ENCODE results near the gene GNB3.
A peak's percentile ranks its signal among the peaks of the same experiment; 100 is the strongest.
"Not testable (repeated sequence)": the region's sequence is repeated elsewhere in the genome, so short reads cannot be mapped to it uniquely, and the experiment has no call there.

GNB3 gene

DNA sequence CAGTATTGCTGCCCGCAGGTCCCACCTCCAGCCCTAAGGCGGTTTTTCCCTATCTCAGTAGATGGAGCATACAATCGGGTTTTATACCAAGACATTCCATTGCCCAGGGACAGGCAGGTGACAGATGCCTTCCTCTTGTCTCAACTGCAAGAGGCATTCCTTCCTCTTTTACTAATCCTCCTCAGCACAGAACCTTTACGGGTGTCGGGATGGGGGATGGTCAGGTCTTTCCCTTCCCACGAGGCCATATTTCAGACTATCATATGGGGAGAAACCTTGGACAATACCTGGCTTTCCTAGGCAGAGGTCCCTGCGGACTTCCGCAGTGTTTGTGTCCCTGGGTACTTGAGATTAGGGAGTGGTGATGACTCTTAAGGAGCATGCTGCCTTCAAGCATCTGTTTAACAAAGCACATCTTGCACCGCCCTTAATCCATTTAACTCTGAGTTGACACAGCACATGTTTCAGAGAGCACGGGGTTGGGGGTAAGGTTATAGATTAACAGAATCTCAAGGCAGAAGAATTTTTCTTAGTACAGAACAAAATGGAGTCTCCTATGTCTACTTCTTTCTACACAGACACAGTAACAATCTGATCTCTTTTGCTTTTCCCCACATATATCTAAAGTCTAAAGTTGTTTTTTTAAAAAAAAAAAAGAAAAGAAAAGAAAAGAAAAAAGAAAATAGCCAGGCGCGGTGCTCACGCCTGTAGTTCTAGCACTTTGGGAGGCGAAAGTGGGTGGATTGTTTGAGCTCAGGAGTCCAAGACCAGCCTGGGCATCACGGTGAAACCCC lies 45.7 kb downstream of the GNB3 start:
- H3K9ac ChIP-seq (ENCODE audit: low read length); H3K4me3 ChIP-seq (ENCODE audit: low read length); H3K36me3 ChIP-seq (ENCODE audit: control insufficient read depth, insufficient read depth, low read length); H3K27ac ChIP-seq (ENCODE audit: low read depth, low read length); H3K27me3 ChIP-seq (ENCODE audit: control insufficient read depth, insufficient read depth, low read length); H3K4me1 ChIP-seq (ENCODE audit: control insufficient read depth, insufficient read depth, low read length): not testable (repeated sequence)

DNA sequence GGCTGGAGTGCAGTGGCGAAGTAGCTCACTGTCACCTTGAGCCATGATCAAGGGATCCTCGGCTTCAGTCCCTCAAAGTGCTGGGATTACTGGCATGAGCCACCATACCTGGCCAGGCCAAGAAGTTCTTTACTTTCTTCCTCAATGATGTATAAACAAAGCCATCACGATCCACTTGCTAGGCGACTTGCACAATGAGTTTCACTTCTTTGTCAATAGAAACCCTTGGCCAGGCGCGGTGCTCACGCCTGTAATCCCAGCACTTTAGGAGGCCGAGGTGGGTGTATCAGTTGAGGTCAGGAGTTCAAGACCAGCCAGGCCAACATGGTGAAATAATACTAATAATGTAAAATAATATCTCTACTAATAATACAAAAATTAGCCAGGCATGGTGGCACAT lies 46.7 kb downstream of the GNB3 start:
- Histone ChIP-seq H3K9ac (ENCODE audit: low read length) (no peak overlapping the region), H3K36me3 (ENCODE audit: control insufficient read depth, insufficient read depth, low read length) (peaks cover 3% of the 10 kb centered on the region), H3K27ac (ENCODE audit: low read depth, low read length) (no peak overlapping the region), H3K4me1 (ENCODE audit: control insufficient read depth, insufficient read depth, low read length) (no peaks in the 10 kb centered on the region), H3K27me3 (ENCODE audit: control insufficient read depth, insufficient read depth, low read length) (no peaks in the 10 kb centered on the region), H3K4me3 (ENCODE audit: low read length) (no peak overlapping the region)

DNA sequence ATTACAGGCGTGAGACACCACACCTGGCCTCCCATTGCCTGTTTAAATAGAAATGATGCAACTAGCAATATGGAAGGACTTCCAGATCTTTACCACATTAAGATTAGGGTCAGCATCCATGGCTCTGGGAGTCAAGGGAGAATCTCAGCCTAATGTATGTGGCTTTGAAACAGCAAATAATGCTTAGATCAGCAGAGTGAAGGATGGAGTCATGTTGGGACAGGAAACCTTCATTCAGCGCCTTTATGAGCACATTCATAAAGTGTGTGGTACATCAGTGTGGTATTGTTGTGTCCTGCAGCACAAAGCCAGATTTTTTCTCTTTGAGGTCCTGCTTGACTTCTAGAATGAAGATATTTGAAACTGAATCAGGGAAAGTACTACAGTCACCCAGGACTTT lies 47.6 kb downstream of the GNB3 start:
- Histone ChIP-seq H3K36me3 (ENCODE audit: control insufficient read depth, insufficient read depth, low read length) (peaks cover 3% of the 10 kb centered on the region), H3K9ac (ENCODE audit: low read length) (no peak overlapping the region), H3K4me1 (ENCODE audit: control insufficient read depth, insufficient read depth, low read length) (no peaks in the 10 kb centered on the region), H3K4me3 (ENCODE audit: low read length) (no peak overlapping the region), H3K27ac (ENCODE audit: low read depth, low read length) (no peak overlapping the region), H3K27me3 (ENCODE audit: control insufficient read depth, insufficient read depth, low read length) (no peaks in the 10 kb centered on the region)

DNA sequence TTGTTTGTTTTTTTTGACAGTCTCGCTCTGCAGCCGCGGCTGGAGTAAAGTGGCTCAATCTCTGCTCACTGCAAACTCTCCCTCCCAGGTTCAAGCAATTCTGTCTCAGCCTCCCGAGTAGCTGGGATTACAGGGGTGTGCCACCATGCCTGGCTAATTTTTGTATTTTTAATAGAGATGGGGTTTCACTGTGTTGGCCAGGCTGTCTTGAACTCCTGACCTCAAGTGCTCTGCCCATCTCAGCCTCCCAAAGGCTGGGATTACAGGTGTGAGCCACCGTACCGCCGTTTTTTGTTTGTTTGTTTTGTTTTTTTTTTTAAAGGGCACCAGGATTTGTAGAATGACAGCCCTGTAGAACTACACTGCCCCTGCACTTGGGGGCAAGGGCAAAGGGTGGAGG lies 48.1 kb downstream of the GNB3 start:
- not testable (repeated sequence) for H3K27me3 ChIP-seq (ENCODE audit: control insufficient read depth, insufficient read depth, low read length); H3K4me3 ChIP-seq (ENCODE audit: low read length); H3K4me1 ChIP-seq (ENCODE audit: control insufficient read depth, insufficient read depth, low read length); H3K27ac ChIP-seq (ENCODE audit: low read depth, low read length); H3K36me3 ChIP-seq (ENCODE audit: control insufficient read depth, insufficient read depth, low read length); H3K9ac ChIP-seq (ENCODE audit: low read length)

DNA sequence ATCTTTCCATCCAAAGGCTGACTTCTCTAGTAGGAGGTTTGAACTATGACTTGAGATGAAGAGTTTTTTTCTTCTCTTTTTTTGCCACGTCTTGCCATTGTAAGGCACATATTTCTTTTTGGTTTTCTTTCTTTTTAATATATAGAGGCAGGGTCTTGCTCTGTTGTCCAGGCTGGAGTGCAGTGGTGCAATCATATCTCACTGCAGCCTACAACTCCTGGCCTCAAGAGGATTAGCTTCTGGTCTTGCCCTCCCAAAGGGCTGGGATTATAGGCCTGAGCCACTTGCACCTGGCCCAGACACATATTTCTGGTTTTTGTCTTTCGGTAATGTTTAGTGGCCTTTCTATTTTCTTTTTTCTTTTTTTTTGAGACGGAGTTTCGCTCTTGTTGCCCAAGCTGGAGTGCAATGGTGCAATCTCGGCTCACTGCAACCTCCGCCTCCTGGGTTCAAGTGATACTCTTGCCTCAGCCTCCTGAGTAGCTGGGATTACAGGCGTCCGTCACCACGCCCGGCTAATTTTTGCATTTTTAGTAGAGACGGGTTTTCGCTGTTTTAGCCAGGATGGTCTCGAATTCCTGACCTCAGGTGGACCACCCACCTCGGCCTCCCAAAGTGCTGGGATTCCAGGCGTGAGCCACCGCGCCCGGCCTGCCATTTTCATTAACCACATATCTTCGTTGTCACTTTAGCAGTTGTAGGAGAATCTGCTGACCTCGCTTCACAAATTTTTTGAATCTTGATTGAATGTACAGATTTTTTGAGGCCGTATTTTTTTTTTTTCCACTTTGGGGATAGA lies 49.2 kb downstream of the GNB3 start:
- H3K4me1 ChIP-seq (ENCODE audit: control insufficient read depth, insufficient read depth, low read length); H3K27me3 ChIP-seq (ENCODE audit: control insufficient read depth, insufficient read depth, low read length); H3K36me3 ChIP-seq (ENCODE audit: control insufficient read depth, insufficient read depth, low read length); H3K9ac ChIP-seq (ENCODE audit: low read length); H3K4me3 ChIP-seq (ENCODE audit: low read length): not testable (repeated sequence)
- H3K27ac ChIP-seq (ENCODE audit: low read depth, low read length): peak overlapping the region; percentile 84

DNA sequence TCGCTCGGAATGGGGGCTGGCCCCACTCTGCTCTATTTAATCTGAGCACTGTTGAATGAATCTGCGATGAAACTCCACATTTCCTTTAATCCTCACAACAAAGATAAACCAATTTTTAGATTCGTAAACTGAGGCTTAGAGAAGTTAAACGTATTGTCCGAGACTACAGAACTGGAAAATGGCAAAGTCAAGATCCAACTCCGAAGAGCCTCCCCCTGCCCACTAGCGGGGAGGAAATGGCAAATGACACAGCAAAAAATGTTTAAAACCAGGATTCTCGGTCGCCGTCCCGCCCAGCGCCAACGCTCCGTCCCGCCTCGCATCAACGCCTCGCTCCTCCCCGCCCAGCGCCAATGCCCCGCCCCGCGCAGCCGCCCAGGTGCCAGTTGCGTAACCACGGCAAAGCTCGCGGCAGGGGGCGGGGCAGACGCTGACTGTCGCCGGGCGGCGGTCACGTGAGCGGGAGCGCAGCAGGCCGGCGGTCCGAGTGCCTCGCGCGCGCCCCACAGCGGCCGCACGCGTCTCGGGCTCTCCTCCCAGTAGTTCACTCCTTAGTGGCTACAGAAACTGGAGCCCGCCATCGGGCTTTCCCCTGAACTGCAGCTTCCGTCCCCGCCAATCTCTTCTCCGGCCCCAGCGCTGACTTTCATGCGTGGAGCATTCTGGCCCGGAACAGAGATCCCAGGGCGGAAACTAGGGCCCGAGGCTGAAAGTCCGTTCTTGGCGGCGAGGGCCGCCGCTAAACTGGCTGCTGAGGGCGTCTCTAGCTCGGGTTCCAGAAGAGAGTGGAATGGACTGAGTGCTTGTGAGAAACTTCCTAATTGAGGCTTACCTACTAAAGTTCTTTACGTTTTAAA lies 50.3 kb downstream of the GNB3 start:
- peak overlapping the region; percentile 72 for H3K4me3 ChIP-seq (ENCODE audit: low read length)
- H3K36me3 ChIP-seq (ENCODE audit: control insufficient read depth, insufficient read depth, low read length): no peaks in the 10 kb centered on the region
- no peaks in the 10 kb centered on the region for H3K4me1 ChIP-seq (ENCODE audit: control insufficient read depth, insufficient read depth, low read length)
- no peaks in the 10 kb centered on the region for H3K27me3 ChIP-seq (ENCODE audit: control insufficient read depth, insufficient read depth, low read length)
- H3K27ac ChIP-seq (ENCODE audit: low read depth, low read length): peak overlapping the region; percentile 84
- H3K9ac ChIP-seq (ENCODE audit: low read length): peak overlapping the region; percentile 78

DNA sequence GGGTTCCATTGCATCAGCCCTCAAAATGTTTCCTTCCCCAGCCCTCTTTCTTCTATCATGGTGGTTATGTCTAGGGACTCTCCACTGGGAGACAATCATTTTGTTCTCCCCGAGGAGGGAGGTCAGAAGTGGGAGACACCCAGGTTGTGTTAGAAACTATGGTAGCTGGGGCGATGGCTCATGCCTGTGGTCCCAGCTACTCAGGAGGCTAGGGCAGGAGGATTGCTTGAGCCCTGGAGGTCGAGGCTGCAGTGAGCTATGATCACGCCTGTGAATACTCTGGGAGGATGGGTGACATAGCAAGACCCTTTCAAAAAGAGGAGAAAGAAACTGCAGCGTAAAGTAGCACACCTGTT lies 50.9 kb downstream of the GNB3 start:
- peak overlapping the region; percentile 10 for H3K9ac ChIP-seq (ENCODE audit: low read length)
- peak overlapping the region; percentile 69 for H3K27ac ChIP-seq (ENCODE audit: low read depth, low read length)
- no peaks in the 10 kb centered on the region for H3K36me3 ChIP-seq (ENCODE audit: control insufficient read depth, insufficient read depth, low read length)
- peak overlapping the region; percentile 56 for H3K4me3 ChIP-seq (ENCODE audit: low read length)
- no peaks in the 10 kb centered on the region for H3K4me1 ChIP-seq (ENCODE audit: control insufficient read depth, insufficient read depth, low read length)
- no peaks in the 10 kb centered on the region for H3K27me3 ChIP-seq (ENCODE audit: control insufficient read depth, insufficient read depth, low read length)

DNA sequence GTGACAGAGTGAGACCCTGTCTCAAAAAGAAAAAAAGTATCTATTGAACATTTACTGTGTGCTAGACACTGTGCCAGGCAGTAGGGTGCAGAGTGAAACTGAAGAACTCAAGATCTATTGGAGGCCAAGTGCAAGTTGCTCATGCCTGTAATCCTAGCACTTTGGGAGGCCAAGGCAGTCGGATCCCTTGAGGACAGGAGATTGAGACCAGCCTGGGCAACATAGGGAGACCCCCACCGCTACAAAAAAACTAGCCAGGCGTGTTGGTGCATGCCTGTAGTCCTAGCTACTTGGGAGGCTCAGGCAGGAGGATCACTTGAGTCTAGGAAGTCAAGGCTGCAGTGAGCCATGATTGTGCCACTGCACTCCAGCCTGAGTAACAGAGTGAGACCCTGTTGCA lies 52.0 kb downstream of the GNB3 start:
- not testable (repeated sequence) for H3K9ac ChIP-seq (ENCODE audit: low read length); H3K36me3 ChIP-seq (ENCODE audit: control insufficient read depth, insufficient read depth, low read length); H3K4me1 ChIP-seq (ENCODE audit: control insufficient read depth, insufficient read depth, low read length); H3K27ac ChIP-seq (ENCODE audit: low read depth, low read length); H3K27me3 ChIP-seq (ENCODE audit: control insufficient read depth, insufficient read depth, low read length); H3K4me3 ChIP-seq (ENCODE audit: low read length)

DNA sequence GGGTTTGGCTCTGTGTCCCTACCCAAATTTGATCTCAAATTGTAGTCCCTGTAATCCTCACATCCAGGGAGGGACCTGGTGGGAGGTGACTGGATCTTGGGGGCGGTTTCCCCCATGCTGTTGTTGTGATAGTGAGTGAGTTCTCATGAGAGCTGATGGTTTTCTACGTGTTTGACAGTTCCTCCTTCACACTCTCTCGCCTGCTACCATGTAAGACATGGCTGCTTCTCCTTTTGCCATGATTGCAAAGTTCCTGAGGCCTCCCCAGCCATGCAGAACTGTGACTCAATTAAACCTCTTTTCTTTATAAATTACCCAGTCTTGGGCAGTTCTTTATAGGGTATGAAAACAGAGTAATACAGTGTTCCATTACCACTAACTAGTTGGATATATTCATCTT lies 53.6 kb downstream of the GNB3 start:
- no peaks in the 10 kb centered on the region for H3K27me3 ChIP-seq (ENCODE audit: control insufficient read depth, insufficient read depth, low read length)
- no peaks in the 10 kb centered on the region for H3K4me1 ChIP-seq (ENCODE audit: control insufficient read depth, insufficient read depth, low read length)
- no peaks in the 10 kb centered on the region for H3K36me3 ChIP-seq (ENCODE audit: control insufficient read depth, insufficient read depth, low read length)
- H3K4me3 ChIP-seq (ENCODE audit: low read length): no peak overlapping the region
- no peak overlapping the region for H3K9ac ChIP-seq (ENCODE audit: low read length)
- no peak overlapping the region for H3K27ac ChIP-seq (ENCODE audit: low read depth, low read length)

Measured in rectal smooth muscle tissue (tissue), 1 donor.